ENCODE data around the gene PLPP3. TPM values are rescaled to one million over a fixed set of nuclear protein-coding genes. Genes with fewer than 3 reads are reported as not detected.
A peak's percentile ranks its signal among the peaks of the same experiment; 100 is the strongest.

Gene PLPP3
- total RNA-seq, 2 donors from 2014 or later, result 83.1 to 94.1 TPM

DNA sequence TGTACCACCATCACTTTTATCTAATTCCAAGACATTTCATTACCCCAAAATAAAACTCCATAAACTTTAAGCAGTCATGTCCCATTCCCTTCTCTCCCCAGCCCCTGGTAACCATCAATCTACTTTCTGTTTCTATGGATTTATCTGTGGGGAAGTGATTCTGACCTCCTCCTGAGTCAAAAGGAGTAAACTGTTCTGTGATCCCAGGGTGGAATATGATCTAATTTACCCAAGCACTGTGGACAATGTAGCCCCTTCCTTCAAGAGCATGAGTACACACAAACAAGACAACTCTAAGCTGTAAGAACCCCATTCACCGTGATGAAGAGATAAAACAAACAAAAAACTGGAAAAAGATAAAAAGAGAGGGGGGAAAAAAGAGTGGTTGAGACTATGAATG is 77.9 kb downstream of the PLPP3 start:
- Histone ChIP-seq H3K36me3 (peaks cover 23% of the 10 kb centered on the region), H3K27ac (peak overlapping the region in 1 of 2 donors; percentile 31), H3K9me3 (no peaks in the 10 kb centered on the region), H3K4me1 (peaks cover 0 to 60% of the 10 kb centered on the region in 2 donors), H3K27me3 (no peaks in the 10 kb centered on the region), H3K4me3 (no peak overlapping the region)
- TF ChIP-seq, protein P1, sequence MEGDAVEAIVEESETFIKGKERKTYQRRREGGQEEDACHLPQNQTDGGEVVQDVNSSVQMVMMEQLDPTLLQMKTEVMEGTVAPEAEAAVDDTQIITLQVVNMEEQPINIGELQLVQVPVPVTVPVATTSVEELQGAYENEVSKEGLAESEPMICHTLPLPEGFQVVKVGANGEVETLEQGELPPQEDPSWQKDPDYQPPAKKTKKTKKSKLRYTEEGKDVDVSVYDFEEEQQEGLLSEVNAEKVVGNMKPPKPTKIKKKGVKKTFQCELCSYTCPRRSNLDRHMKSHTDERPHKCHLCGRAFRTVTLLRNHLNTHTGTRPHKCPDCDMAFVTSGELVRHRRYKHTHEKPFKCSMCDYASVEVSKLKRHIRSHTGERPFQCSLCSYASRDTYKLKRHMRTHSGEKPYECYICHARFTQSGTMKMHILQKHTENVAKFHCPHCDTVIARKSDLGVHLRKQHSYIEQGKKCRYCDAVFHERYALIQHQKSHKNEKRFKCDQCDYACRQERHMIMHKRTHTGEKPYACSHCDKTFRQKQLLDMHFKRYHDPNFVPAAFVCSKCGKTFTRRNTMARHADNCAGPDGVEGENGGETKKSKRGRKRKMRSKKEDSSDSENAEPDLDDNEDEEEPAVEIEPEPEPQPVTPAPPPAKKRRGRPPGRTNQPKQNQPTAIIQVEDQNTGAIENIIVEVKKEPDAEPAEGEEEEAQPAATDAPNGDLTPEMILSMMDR (IDR thresholded peaks at IDR 0.05), result no peak
- no peak for DNase-seq (ENCODE audit: low spot score)

DNA sequence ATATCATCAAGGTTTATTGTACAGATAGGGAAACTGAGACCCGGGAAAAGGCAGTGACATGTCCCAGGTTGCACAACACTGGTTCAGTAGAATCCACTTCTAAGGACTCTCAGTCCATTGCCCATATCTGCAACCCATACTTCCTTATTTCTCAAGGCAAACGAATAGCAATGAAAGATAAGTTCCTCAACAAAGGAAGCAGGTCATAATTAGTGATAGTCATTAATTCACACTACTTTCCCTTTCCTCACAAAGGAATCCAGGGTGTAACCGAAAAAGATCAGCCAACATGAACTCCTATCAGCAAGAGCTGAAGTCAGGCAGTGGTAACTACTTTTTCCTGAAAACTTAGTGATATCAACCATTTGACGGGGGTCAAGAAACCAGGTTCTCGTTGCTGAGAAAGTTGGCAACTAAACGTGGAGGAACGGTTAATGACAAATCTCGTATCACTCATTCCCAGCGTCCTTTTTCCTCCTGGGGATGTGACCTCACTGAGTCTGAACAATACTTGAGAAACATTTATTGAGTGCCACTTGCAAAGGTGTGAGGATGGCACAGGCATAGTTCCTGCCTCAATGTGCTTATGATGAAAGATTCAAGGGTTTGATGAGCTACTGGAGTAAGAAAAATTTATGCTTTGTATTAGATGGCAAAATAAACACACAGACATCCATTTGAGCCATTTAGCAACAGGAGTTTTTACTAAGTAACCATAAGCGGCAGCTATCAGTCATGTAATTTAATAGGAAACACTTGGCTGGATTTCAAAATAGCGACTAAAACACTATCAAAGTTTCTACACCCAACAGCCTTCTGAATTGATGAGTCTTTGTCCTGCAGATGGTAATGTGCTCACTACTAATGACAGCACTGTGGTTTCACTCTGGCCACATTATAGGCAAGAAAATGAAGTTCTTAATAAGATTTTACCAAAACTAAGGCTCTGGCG is 82.3 kb downstream of the PLPP3 start:
- DNase-seq (ENCODE audit: low spot score), result no peak
- Histone ChIP-seq H3K27ac (peak overlapping the region in 1 of 2 donors; percentile 30), H3K27me3 (no peaks in the 10 kb centered on the region), H3K4me1 (peaks cover 0 to 40% of the 10 kb centered on the region in 2 donors), H3K4me3 (no peak overlapping the region), H3K9me3 (no peaks in the 10 kb centered on the region), H3K36me3 (peaks cover 27% of the 10 kb centered on the region)
- TF ChIP-seq, protein P1 (IDR thresholded peaks at IDR 0.05), result no peak

DNA sequence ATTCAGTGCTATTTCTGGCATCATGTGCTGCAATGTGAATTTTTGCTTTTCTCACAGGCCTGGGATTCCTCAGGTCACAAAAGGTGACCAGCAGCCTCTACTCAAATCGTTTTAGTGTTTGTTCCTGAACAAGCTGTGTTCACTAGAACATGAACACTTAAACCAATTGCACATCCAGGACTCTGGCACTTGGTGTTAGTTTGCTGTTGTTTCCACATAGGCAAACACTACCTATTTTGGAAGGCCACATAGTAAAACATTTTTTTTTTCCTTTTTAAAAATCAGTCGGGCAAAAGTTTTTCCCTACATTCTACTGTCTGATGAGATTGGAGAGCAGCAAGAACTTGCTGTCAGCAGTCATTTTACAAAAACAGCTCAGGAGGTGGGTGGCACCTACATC is 83.2 kb downstream of the PLPP3 start:
- no peak for DNase-seq (ENCODE audit: low spot score)
- Histone ChIP-seq H3K9me3 (no peaks in the 10 kb centered on the region), H3K4me3 (no peak overlapping the region), H3K4me1 (peaks cover 0 to 40% of the 10 kb centered on the region in 2 donors), H3K27me3 (no peaks in the 10 kb centered on the region), H3K36me3 (peaks cover 27% of the 10 kb centered on the region), H3K27ac (no peak overlapping the region)
- TF ChIP-seq, protein P1 (IDR thresholded peaks at IDR 0.05), result no peak

DNA sequence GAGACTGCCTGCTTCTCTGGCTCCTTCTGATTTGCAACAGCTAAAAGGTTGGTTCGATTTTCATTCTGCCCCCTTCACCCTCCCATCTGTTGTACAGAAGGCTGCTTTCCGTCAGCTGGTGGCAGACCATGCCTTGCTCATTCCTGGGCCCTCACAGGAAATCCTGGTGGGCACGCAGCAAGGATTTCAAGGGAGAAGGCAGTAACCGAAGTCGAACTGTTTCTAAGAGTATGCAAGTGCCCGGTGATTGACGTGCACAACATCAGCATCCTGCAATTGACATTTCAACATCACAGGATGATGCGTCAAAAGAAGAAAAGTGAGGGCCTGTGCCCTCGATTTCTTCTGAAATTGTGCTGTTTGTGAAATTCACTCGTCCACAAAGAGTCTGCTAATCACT is 83.8 kb downstream of the PLPP3 start:
- Histone ChIP-seq H3K27ac (no peak overlapping the region), H3K4me3 (no peak overlapping the region), H3K36me3 (peaks cover 27% of the 10 kb centered on the region), H3K9me3 (no peaks in the 10 kb centered on the region), H3K27me3 (no peaks in the 10 kb centered on the region), H3K4me1 (peaks cover 0 to 38% of the 10 kb centered on the region in 2 donors)
- TF ChIP-seq, protein P1 (IDR thresholded peaks at IDR 0.05), result no peak
- no peak for DNase-seq (ENCODE audit: low spot score)

DNA sequence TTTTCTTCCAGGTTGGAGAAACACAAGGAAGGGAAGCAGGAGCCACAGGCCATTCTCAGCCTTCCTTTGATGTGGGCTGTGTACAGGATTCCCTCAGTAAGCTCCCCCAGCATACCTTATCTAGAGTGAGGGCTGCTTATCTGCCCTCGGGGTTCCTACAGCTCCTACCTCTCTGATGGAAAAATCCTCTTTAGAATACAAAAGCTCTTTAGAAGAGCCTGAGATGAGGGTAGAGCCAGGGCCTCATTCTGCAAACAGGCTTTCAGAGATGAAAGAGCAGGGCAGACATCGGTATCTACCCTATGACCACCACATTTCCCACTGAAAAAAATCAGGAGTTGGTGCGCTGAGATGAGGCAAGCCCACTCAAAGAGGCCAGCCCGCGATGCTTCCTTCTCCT is 85.1 kb downstream of the PLPP3 start:
- TF ChIP-seq, protein P1 (IDR thresholded peaks at IDR 0.05), result no peak
- Histone ChIP-seq H3K27me3 (no peaks in the 10 kb centered on the region), H3K27ac (no peak overlapping the region), H3K4me3 (no peak overlapping the region), H3K4me1 (peaks cover 0 to 38% of the 10 kb centered on the region in 2 donors), H3K36me3 (peaks cover 22% of the 10 kb centered on the region), H3K9me3 (no peaks in the 10 kb centered on the region)
- no peak for DNase-seq (ENCODE audit: low spot score)

All from right atrium auricular region (tissue), 2 donors.